NCI-H1105 (cell line): ENCODE measurements around the gene CD300A.
"Not testable (repeated sequence)": the region's sequence is repeated elsewhere in the genome, so short reads cannot be mapped to it uniquely, and the experiment has no call there.

Source experiments
- DNase-seq: peaks from one replicate; lab custom pipeline; 2025; lab: John Stamatoyannopoulos, UW

CD300A gene

DNA sequence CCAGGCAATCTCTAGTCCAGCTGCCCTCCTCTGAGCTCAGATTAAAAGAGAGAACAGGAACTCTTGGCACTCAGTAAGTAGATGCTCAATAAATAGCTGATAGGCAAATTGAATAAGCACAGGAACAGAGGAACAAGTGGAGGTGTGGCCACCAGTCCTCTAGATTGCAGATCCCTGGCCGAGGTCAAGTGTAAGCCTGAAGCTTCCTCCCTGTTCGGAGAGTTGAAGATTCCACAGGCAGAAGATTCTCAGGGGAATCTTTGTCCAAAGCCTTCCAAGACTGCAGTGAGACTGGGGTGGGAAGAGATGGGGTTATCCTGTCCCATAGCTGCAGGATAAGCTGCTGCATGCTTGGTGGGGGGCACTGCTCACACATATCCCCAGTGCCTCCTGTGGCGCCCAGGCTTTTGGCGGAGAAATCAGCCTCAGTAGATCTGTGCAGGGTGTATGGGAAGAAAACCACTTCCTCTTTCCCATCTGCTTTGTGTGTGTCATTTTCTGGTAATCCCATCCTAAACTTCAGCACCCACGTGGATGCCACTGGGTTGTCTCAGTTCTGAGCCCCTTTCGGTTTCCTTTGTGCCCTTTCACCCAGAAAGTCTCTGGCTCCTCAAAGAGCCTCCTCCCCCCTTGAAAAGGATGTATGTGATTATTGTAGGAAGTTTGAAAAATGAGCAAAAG, 12.1 kb downstream of the CD300A start:
- DNase-seq, result no peak

- DNase-seq, result no peak
These were observed 13.9 kb downstream of the CD300A start for GRCh38 chr17:74480290-74480689.

GRCh38 chr17:74481621-74482020, 15.2 kb downstream of the CD300A start:
- DNase-seq, result no peak

- no peak for DNase-seq
These were observed 17.6 kb downstream of the CD300A start for GRCh38 chr17:74484066-74484465.

DNA sequence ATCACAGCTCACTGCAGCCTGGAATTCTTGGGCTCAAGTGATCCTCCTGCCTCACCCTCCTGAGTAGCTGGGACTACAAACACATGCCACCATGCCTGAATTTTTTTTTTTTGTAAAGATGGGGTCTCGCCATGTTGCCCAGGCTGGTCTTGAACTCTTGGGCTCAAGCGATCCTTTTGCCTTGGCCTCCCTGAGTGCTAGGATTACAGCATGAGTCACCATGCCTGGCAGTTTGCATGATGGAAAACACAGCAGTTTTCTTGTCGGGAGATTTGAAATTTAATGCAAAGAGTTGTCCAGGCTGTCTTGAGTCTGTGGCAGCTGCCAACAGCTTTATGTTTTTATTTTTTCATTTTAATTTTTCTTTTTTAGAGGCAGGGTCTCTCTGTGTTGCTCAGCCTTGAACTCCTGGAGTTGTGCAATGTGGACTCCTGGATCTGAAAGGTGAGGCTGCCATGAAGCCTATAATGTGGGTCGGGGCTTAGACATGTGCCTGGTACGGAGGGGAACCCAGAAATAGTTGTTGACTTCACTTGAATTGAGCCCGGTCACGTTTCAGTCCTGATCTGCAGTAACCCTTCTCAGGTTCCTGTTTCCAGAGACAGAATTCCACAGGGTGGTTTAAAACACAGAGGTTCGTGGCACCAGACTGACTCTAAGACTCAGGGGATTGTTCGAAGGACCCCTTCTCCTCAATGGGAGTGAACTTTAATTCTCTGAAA, 18.7 kb downstream of the CD300A start:
- DNase-seq, result no peak

DNA sequence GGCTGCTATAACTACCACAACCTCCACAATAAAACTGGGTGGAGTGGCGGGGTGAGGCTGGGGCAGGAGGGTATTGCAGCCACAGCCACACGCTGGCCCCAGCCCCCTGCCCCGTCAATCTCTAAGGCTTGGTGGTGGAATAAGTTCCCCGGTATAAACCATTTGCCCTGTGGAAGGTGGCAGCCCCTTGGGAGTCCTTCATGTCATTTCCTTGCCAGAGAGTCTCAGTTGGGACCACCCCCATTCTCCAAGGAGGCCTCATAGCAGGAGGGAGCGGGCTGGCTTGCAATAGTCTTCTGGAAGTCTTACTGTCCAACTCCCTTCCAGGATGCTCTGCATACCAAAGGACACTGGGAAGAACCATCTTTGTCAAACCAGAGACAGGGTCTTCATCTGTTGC, 19.4 kb downstream of the CD300A start:
- no peak for DNase-seq

- DNase-seq, result not testable (repeated sequence)
These were observed 21.8 kb downstream of the CD300A start for GRCh38 chr17:74488276-74488675.

DNA sequence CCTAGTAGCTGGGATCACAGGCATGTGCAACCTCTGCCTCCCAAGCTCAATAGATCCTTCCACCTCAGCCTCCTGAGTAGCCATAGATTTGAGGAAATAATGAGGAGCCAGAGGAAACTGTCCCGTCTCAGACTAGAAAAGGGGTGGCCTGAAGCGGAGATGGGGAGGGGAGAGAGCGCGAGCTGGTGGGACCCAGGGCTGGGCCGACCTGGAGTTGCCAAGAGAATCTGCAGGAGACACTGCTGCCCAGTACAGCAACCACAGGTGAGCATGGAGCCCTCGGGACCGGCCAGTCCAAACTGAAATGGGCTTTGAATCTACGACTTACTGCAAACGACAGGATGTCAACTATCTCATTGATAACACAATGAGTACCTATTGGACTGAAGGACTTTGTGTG, 24.3 kb downstream of the CD300A start:
- DNase-seq, result no peak

GRCh38 chr17:74491626-74492025, 25.2 kb downstream of the CD300A start:
- DNase-seq, result no peak

- peak; percentile 18 for DNase-seq
These were observed 26.9 kb downstream of the CD300A start for GRCh38 chr17:74493331-74493833.

- no peak for DNase-seq
These were observed 31.0 kb downstream of the CD300A start for GRCh38 chr17:74497471-74497870.

DNA sequence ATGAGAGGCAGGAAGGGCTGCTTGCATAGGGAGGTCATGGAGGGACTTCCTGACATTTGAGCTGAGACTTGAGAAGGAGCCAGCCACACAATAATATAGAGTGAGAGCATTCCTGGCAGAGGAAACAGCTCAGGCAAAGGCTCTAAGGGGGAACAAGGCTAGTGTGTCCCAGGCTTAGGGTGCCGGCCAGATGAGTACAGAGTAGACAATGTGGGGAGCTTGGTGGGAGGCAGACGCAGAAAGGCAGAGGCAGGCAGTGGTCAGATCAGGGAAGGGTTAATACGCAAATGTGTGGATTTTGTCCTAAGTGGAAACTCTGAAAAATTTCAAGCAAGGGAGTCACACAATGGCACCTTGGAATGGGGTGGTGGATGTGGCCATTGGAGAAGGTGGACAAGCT, 33.6 kb downstream of the CD300A start:
- DNase-seq, result no peak

DNA sequence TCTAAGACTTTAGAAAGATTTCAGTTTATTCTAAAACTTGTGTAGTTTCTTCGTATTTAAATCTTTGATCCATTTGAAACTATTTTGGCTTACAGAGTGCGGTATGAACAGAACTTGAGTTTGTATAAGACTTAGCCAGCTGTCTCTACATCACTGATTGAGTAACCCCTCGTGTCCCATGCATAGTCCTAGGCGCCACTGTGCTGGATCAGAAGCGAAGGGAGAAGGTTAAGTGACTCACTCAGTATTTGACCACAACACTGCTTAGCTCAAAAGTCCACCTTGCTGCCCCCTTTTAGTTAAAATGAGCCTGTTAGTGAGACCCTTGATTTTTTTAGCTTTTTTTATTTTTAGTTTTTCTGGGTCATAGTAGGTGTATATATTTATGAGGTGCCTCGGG, 36.4 kb downstream of the CD300A start:
- no peak for DNase-seq

GRCh38 chr17:74503949-74504348, 37.5 kb downstream of the CD300A start:
- not testable (repeated sequence) for DNase-seq

DNA sequence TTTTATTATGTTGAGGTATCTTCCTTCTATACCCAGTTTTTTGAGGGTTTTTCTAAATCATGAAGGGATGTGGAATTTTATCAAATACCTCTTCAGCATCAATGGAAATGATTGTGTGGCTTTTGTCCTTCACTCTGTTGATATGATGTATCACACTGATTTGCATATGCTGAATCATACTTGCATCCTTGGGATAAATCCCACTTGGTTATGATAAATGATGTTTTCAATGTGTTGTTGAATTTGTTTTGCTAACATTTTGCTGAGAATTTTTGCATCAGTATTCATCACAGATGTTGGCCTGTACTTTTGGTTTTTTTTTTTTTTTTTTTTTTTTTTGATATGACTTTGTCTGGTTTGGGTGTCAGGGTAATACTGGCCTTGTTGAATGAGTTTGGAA, 41.7 kb downstream of the CD300A start:
- DNase-seq, result no peak

DNA sequence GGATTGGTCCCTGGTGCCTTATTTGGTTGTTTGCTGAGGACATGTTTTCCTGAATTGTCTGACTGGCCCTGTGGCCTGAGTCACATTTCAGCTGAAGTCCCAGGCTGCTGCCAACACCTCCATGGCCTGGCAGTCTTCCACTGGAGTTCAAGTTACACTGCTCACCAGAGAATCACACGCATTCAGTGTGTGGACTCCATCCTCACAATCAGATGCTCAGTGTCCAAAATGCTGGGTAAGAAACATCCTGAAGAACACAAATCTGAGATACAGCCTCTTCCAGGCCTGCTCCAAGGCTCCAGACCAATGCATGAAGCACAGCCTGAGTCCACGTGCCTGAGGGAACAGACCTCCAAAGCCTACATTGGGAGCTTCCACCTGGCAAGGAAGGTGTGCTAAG, 45.6 kb downstream of the CD300A start:
- no peak for DNase-seq

DNA sequence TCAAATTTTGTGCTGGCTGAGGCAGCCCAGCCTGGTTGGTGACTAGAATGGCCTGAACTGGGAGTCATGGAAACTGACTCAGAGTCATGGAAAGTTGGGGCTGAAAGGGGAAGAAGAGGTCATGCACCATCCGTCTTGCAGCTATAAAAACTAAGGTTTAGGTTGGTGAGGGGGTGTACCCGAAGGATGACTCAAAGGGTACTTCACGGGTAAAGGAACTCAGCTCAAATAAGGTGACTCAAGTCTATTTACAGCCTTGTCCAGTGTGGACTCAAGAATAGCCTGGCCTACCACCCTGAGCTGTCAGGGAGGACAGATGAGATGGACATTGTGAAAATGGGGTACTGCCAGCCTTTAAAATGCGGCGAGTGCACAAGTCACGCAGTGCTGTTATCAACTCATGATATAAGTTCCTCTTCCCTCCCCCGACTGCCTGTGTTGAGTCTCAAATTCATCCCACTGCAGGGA, 46.2 kb downstream of the CD300A start:
- no peak for DNase-seq

- DNase-seq, result peak; percentile 100
These were observed 47.7 kb downstream of the CD300A start for GRCh38 chr17:74513987-74514631.

DNA sequence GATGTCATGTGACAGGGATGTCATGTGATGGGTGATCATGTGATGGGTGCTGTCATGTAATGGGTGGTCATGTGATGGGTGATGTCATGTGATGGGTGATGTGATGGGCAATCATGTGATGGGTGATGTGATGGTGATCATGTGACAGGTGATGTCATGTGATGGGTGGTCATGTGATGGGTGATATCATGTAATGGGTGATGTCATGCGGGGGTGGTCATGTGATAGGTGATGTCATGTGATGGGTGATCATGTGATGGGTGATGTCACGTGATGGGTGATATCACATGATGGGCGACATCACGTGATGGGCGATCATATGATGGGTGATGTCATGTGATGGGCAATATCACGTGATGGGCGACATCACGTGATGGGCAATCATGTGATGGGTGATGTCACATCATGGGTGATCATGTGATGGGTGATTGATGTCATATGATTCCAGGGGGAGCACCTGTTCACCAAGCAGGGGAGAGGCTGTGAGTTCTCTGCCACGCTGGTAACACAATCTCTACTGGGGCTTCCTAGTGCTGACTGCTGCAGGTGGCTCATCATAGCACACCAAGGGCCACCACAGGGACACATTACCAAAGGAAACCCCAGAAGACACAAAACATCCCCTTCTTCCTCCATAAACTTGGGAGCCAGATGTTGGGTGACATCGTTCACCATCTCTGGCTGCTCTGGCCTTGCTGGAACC, 48.3 kb downstream of the CD300A start:
- peak; percentile 100 for DNase-seq

- DNase-seq, result no peak
These were observed 49.5 kb downstream of the CD300A start for GRCh38 chr17:74515941-74516340.

- DNase-seq, result no peak
These were observed 50.3 kb downstream of the CD300A start for GRCh38 chr17:74516561-74517328.
